ENCODE data around the gene PSMB5.

- TF ChIP-seq CTCF (IDR thresholded peaks at IDR 0.05): no peak
- TF ChIP-seq POLR2A (IDR thresholded peaks at IDR 0.05): no peak
These were observed 26.0 kb upstream of the PSMB5 start for GRCh38 chr14:23060536-23061260.

Measured in adrenal gland (tissue), 5 donors.